SH-SY5Y (cell line): Measurements from ENCODE around the gene ADD1.

Source experiments
- GATA2 ChIP-seq: IDR thresholded peaks from 2 replicates; pipeline ENCODE4 v1.6.1; 2011; ENCODE audit warnings: mild to moderate bottlenecking, low read depth, low read length
- GATA3 ChIP-seq: IDR thresholded peaks from 2 replicates; pipeline ENCODE4 v1.6.1; 2011; ENCODE audit warnings: low read depth, mild to moderate bottlenecking, low read length, moderate library complexity

- TF ChIP-seq GATA3: no peak
- TF ChIP-seq GATA2: no peak
Observed at GRCh38 chr4:2835978-2836377, 7.7 kb upstream of the ADD1 start.
